Adrenal gland (tissue), 12 donors: ENCODE measurements around the gene SLC38A2. TPM values are rescaled to one million over a fixed set of nuclear protein-coding genes. Genes with fewer than 3 reads are reported as not detected.

Source experiments
- DNase-seq, 7 donors: peaks; one replicate each; pipeline ENCODE4 v3.0.0-alpha.2; 2019 to 2020
- H3K27ac ChIP-seq, 5 donors: fragments of 200-600 bp; sonication (generic) in 4 of 5; 1 replicate in 3 of 5; 2 replicates in 2 of 5; pipeline versions ENCODE4 v1.5.1 to v1.8.0; 2016 to 2020; ENCODE audit warnings: mild to moderate bottlenecking in 1 of 5
- H3K27me3 ChIP-seq: fragments of 200-600 bp; 2 replicates; pipeline ENCODE4 v1.8.0; 2021
- H3K36me3 ChIP-seq, 2 donors: fragments of 200-600 bp; replicated peaks in 1 of 2; 1 replicate in 1 of 2; 2 replicates in 1 of 2; pipeline versions ENCODE4 v1.5.1 to v1.8.0; 2018 to 2022
- H3K4me1 ChIP-seq, 2 donors: fragments of 200-600 bp; replicated peaks in 1 of 2; 1 replicate in 1 of 2; 2 replicates in 1 of 2; pipeline versions ENCODE4 v1.5.1 to v1.8.0; 2018 to 2021
- H3K4me3 ChIP-seq, 4 donors: fragments of 200-600 bp; sonication (generic) in 3 of 4; one replicate each; pipeline ENCODE4 v1.5.1; 2016 to 2018
- H3K9me3 ChIP-seq, 3 donors: fragments of 200-600 bp; sonication (generic) in 1 of 3; replicated peaks in 1 of 3; 1 replicate in 2 of 3; 2 replicates in 1 of 3; pipeline versions ENCODE4 v1.5.1 to v1.8.0; 2016 to 2021
- POLR2A ChIP-seq, 2 donors: fragments of 450-650 bp; IDR thresholded peaks; one replicate each; pipeline ENCODE4 v1.6.1; 2017; ENCODE audit warnings: antibody characterized with exemption in 2 of 2, mild to moderate bottlenecking in 2 of 2, moderate library complexity in 1 of 2
- WGBS, 4 donors: extraction: QIAGEN DNeasy Blood & Tissue Kit in 2 of 4; methylation state at CpG; one replicate each; pipeline versions ENCODE4 v1.1.5 to v1.1.7; 2013 to 2017; 5-methylcytosine and 5-hydroxymethylcytosine counted together
- intact Hi-C, 2 donors: fragments of 100-400 bp; cut with DNase I; formaldehyde crosslinking; loops; one replicate each; pipeline versions ENCODE4 v1.14.1 to v1.15.0; 2022 to 2023
- polyA plus RNA-seq, 3 donors: library from polyadenylated mRNA; stranded (reverse); fragments of 200-250 nt in 2 of 3; fragments of 350-450 nt in 1 of 3; fragmentation: Illumina TruSeq in 1 of 3; extraction: RNeasy Lipid Tissue Mini Kit (QIAGEN cat#74804) in 1 of 3; gene quantifications; one replicate each; pipeline ENCODE4 v1.2.3, GENCODE V29; 2013 to 2014
- total RNA-seq, 9 donors: library from RNA; depleted of rRNA in 4 of 9; stranded (reverse); fragments of >200 nt in 4 of 9; fragments of 120-200 nt in 1 of 9; fragmentation: NEBNext Ultra II Directional in 1 of 9; extraction: Animal tissue kit (Norgen Biotek cat#: 25700) in 1 of 9; gene quantifications; one replicate each; pipeline versions ENCODE4 v1.1.0 to v1.2.4, GENCODE V29; 2013 to 2023
- TF ChIP-seq, protein P1 (sequence below), 6 experiments: fragments of 450-650 bp in 4 of 6; fragments of 200-600 bp in 2 of 6; sonication (generic) in 1 of 6; IDR thresholded peaks; 1 replicate in 5 of 6; 2 replicates in 1 of 6; pipeline versions ENCODE4 v1.5.1 to v1.8.0; 2016 to 2021; ENCODE audit warnings: antibody characterized with exemption in 6 of 6, mild to moderate bottlenecking in 2 of 6, moderate library complexity in 1 of 6
- donor health status: healthy with polysubstance abuse.
- donor health status: Bipolar disorder and iron deficiency.
- donor health status: DM: yes; HTN: yes; CAD: no.
- donor health status: DM: no; HTN: no; CAD: no.
- donor health status: DM: no; HTN: no; CAD: no.
- donor health status: DM: yes; HTN: yes; CAD: no.

The SLC38A2 gene
- total and polyA plus RNA-seq, 12 donors: 94.6 to 948 (median 280) TPM

DNA sequence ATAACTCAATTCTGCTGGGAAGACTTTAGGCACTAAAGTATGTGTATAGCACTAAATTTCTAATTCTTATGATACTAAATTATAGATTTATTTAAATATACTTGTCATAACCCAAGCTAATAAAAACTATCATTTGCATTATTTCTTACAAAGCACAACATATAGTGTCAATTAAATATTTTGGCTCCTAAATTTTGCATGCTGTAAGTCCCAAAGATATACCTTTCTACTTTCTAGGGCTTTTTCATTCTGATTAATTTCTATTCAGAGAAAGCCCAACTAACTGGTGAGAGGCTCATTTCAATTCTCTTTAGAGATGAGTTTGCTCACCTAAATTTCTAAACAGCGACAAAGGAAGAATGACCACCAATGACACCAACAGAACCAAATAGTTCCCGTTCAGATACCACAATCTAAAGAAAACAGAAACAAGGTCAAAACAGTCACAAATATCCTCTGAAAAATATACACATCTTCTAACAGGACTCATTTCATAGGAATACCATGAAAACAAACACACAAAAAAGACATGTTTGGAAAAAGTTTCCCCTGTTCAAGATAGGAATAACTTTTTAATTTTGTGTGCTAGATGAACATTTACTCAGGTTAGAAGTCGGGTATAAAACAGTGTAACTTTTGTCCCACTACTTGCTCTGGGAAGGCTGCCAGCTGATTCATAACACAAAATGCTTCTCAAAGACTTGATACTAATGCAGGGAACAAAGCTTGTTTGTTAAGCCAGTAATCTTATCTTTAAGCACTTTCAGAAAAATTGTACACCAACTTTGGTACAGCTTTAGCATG is 7.6 kb downstream of the SLC38A2 start:
- 16 to 31% (median 22%) methylated on average over 3 of the region's 3 CpGs for WGBS, 4 donors
- peaks cover 66 to 100% of the 10 kb centered on the region in 2 donors for H3K4me1 ChIP-seq
- H3K36me3 ChIP-seq: peaks cover 0 to 100% of the 10 kb centered on the region in 2 donors

GRCh38 chr12:46364300-46364696 is 8.3 kb downstream of the SLC38A2 start:
- Histone ChIP-seq H3K4me3 (peak overlapping the region in 1 of 4 donors; percentile 86), H3K9me3 (no peaks in the 10 kb centered on the region), H3K36me3 (peaks cover 0 to 100% of the 10 kb centered on the region in 2 donors), H3K27me3 (no peaks in the 10 kb centered on the region), H3K4me1 (peaks cover 59 to 95% of the 10 kb centered on the region in 2 donors), H3K27ac (peak overlapping the region in 1 of 5 donors; percentile 34)
- no peak for TF ChIP-seq POLR2A (IDR thresholded peaks at IDR 0.05)
- TF ChIP-seq, protein P1, sequence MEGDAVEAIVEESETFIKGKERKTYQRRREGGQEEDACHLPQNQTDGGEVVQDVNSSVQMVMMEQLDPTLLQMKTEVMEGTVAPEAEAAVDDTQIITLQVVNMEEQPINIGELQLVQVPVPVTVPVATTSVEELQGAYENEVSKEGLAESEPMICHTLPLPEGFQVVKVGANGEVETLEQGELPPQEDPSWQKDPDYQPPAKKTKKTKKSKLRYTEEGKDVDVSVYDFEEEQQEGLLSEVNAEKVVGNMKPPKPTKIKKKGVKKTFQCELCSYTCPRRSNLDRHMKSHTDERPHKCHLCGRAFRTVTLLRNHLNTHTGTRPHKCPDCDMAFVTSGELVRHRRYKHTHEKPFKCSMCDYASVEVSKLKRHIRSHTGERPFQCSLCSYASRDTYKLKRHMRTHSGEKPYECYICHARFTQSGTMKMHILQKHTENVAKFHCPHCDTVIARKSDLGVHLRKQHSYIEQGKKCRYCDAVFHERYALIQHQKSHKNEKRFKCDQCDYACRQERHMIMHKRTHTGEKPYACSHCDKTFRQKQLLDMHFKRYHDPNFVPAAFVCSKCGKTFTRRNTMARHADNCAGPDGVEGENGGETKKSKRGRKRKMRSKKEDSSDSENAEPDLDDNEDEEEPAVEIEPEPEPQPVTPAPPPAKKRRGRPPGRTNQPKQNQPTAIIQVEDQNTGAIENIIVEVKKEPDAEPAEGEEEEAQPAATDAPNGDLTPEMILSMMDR (IDR thresholded peaks at IDR 0.05): no peak
- DNase-seq: no peak
- intact Hi-C loops: no loop called here
- 74 to 83% (median 79%) methylated on average over 3 of the region's 3 CpGs for WGBS, 4 donors

More for the DNA sequence above, 7.6 kb downstream of the SLC38A2 start:
- peak; percentile 72 to 84 (median 81) for DNase-seq
- H3K4me3 ChIP-seq: peak overlapping the region in 1 of 4 donors; percentile 86
- intact Hi-C loops: no loop called here
- H3K27me3 ChIP-seq: no peaks in the 10 kb centered on the region
- TF ChIP-seq, protein P1 (IDR thresholded peaks at IDR 0.05): no peak
- TF ChIP-seq POLR2A (IDR thresholded peaks at IDR 0.05): no peak
- H3K9me3 ChIP-seq: no peaks in the 10 kb centered on the region
- H3K27ac ChIP-seq: peak overlapping the region; percentile 5 to 57 (median 34)

DNA sequence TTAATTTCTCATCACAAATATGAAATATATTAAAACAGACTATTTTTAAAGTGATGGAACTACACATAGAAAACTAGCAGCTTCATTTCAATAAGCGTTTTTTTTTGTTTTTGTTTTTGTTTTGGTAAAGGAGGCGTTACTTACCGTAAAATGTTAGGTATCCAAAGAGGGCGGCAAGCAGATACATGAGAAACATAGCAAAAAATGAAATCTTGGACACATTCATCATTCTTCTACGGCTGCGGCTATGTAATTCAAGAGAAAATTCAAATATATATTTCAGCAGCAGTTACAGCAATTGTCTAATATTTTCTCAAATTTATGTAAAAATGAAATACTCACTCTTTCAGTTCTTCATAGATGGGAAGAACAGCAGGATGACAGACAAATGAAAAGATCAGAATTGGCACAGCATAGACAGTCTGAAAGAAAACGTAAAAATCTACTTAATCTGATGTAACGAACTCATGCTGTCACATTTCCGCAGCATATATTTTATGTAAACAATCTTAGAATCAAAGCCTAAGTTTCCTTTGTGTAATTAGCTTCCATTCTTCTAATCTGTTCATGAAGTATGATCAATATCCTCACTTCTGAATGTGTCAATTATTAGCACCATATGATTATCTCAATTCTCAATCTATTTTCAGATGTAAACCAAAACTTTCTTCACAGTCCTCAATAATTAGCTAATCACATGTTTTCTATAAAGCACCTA is 8.8 kb downstream of the SLC38A2 start:
- Histone ChIP-seq H3K9me3 (no peaks in the 10 kb centered on the region), H3K36me3 (peaks cover 0 to 100% of the 10 kb centered on the region in 2 donors), H3K4me3 (peak overlapping the region in 1 of 4 donors; percentile 19), H3K4me1 (peaks cover 54 to 89% of the 10 kb centered on the region in 2 donors), H3K27me3 (no peaks in the 10 kb centered on the region), H3K27ac (peak overlapping the region in 1 of 5 donors; percentile 34)
- WGBS, 4 donors: 83 to 88% (median 85%) methylated on average over 9 of the region's 9 CpGs
- DNase-seq: no peak
- intact Hi-C loops: no loop called here
- TF ChIP-seq, protein P1 (IDR thresholded peaks at IDR 0.05): no peak
- TF ChIP-seq POLR2A (IDR thresholded peaks at IDR 0.05): no peak

DNA sequence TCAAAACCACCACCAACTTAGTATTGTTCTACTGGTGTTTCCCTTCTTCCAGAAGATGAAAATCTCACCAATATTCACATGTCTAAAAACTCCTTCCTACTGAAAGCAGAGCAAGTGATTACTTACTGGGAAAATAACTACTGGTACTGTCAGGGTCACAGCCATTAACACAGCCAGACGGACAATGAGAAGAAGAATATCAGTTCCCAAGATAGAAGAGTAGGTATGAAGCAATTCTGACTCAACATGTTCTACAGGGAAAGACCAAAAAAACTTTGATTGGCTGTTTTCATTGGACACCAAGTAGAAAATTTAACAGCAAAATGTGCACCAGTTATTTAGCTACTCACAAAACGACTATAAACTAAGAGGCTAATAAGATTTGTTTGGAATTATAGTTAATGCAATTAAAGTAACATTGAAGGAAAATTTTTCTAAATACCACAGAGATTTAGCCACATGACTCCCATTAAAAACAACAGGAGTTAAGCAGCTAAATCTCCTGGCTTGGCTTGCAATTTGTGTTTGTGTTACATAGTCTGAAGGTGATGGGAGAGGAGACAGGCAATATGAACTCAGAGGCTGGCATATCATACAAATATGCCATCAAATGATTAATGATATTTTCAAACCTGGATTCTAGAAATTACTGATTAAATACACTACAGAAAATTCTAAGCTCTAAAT is 9.5 kb downstream of the SLC38A2 start:
- no peaks in the 10 kb centered on the region for H3K27me3 ChIP-seq
- TF ChIP-seq, protein P1 (IDR thresholded peaks at IDR 0.05): no peak
- no peak for TF ChIP-seq POLR2A (IDR thresholded peaks at IDR 0.05)
- peak overlapping the region in 2 of 5 donors; percentile 34 to 40 for H3K27ac ChIP-seq
- H3K9me3 ChIP-seq: no peaks in the 10 kb centered on the region
- 19 to 30% (median 27%) methylated on average over 2 of the region's 2 CpGs for WGBS, 4 donors
- peaks cover 47 to 82% of the 10 kb centered on the region in 2 donors for H3K4me1 ChIP-seq
- H3K4me3 ChIP-seq: peak overlapping the region in 1 of 4 donors; percentile 19
- H3K36me3 ChIP-seq: peaks cover 0 to 96% of the 10 kb centered on the region in 2 donors
- intact Hi-C loops: no loop called here
- DNase-seq: no peak
